WTC11 (cell line): ENCODE results near the gene GJC1. TPM values are rescaled to one million over a fixed set of nuclear protein-coding genes. Genes with fewer than 3 reads are reported as not detected.

Experiments used
- ESRRA ChIP-seq: sonication (generic); formaldehyde crosslinking; IDR thresholded peaks from 2 replicates; pipeline ENCODE4 v1.8.1; 2022; ENCODE audit warnings: mild to moderate bottlenecking, missing genetic modification reagents, borderline replicate concordance
- ETV6 ChIP-seq: sonication (generic); formaldehyde crosslinking; IDR thresholded peaks from 2 replicates; pipeline ENCODE4 v1.8.1; 2022; ENCODE audit warnings: mild to moderate bottlenecking, missing genetic modification reagents
- FOXK1 ChIP-seq: sonication (generic); formaldehyde crosslinking; IDR thresholded peaks from 2 replicates; pipeline ENCODE4 v1.8.0; 2022; ENCODE audit warnings: mild to moderate bottlenecking, moderate library complexity, missing genetic modification reagents
- FOXP1 ChIP-seq: sonication (generic); formaldehyde crosslinking; IDR thresholded peaks from 2 replicates; pipeline ENCODE4 v1.8.0; 2022; ENCODE audit warnings: missing genetic modification reagents, mild to moderate bottlenecking, moderate library complexity, borderline replicate concordance
- IRF2 ChIP-seq: sonication (generic); formaldehyde crosslinking; IDR thresholded peaks from 2 replicates; pipeline ENCODE4 v1.8.0; 2022; ENCODE audit warnings: low read depth, missing genetic modification reagents, borderline replicate concordance
- JUN ChIP-seq: sonication (generic); formaldehyde crosslinking; IDR thresholded peaks from 2 replicates; pipeline ENCODE4 v1.8.0; 2023; ENCODE audit warnings: mild to moderate bottlenecking, missing genetic modification reagents
- MYBL2 ChIP-seq: sonication (generic); formaldehyde crosslinking; IDR thresholded peaks from 2 replicates; pipeline ENCODE4 v1.8.1; 2023; ENCODE audit warnings: mild to moderate bottlenecking, moderate library complexity, missing genetic modification reagents
- NFATC4 ChIP-seq: fragments of 250-450 bp; sonication (Bioruptor Pico); IDR thresholded peaks from 2 replicates; pipeline ENCODE4 v1.9.0; 2021; ENCODE audit warnings: mild to moderate bottlenecking
- RELA ChIP-seq: sonication (generic); formaldehyde crosslinking; IDR thresholded peaks from 2 replicates; pipeline ENCODE4 v1.8.1; 2022; ENCODE audit warnings: missing genetic modification reagents, mild to moderate bottlenecking, borderline replicate concordance
- SMAD3 ChIP-seq: sonication (generic); formaldehyde crosslinking; IDR thresholded peaks from 2 replicates; pipeline ENCODE4 v1.8.0; 2022; ENCODE audit warnings: missing genetic modification reagents, mild to moderate bottlenecking, borderline replicate concordance
- TEAD1 ChIP-seq: sonication (generic); formaldehyde crosslinking; IDR thresholded peaks from 2 replicates; pipeline ENCODE4 v1.8.0; 2022; ENCODE audit warnings: mild to moderate bottlenecking, missing genetic modification reagents
- ZBTB21 ChIP-seq: sonication (generic); formaldehyde crosslinking; IDR thresholded peaks from 2 replicates; pipeline ENCODE4 v1.8.1; 2023; ENCODE audit warnings: mild to moderate bottlenecking, missing genetic modification reagents, borderline replicate concordance
- ZNF138 ChIP-seq: sonication (generic); formaldehyde crosslinking; conservative IDR thresholded peaks from 2 replicates; pipeline ENCODE4 v1.8.1; 2022; ENCODE audit warnings: mild to moderate bottlenecking, moderate library complexity, missing genetic modification reagents
- total RNA-seq: library from RNA; stranded (reverse); gene quantifications from 3 replicates; pipeline ENCODE4 v1.2.3, GENCODE V29; 2021
- TF ChIP-seq, protein P1 (sequence below): fragments of 250-450 bp; sonication (Bioruptor Pico); IDR thresholded peaks from 2 replicates; pipeline ENCODE4 v1.9.0; 2021; ENCODE audit warnings: mild to moderate bottlenecking, borderline replicate concordance
- TF ChIP-seq, protein P2 (sequence below): sonication (generic); formaldehyde crosslinking; IDR thresholded peaks from 2 replicates; pipeline ENCODE4 v1.8.0; 2022; ENCODE audit warnings: mild to moderate bottlenecking, missing genetic modification reagents
- TF ChIP-seq, protein P3 (sequence below): sonication (generic); formaldehyde crosslinking; IDR thresholded peaks from 2 replicates; pipeline ENCODE4 v1.8.0; 2022; ENCODE audit warnings: mild to moderate bottlenecking, missing genetic modification reagents
- TF ChIP-seq, protein P4 (sequence below): sonication (generic); formaldehyde crosslinking; IDR thresholded peaks from 2 replicates; pipeline ENCODE4 v1.8.1; 2022; ENCODE audit warnings: low read depth, missing genetic modification reagents, borderline replicate concordance
- TF ChIP-seq, protein P5 (sequence below): sonication (generic); formaldehyde crosslinking; IDR thresholded peaks from 2 replicates; pipeline ENCODE4 v1.8.0; 2023; ENCODE audit warnings: missing genetic modification reagents

GJC1 gene
- total RNA-seq, 1 experiment from 2014 or later, result 104 TPM

DNA sequence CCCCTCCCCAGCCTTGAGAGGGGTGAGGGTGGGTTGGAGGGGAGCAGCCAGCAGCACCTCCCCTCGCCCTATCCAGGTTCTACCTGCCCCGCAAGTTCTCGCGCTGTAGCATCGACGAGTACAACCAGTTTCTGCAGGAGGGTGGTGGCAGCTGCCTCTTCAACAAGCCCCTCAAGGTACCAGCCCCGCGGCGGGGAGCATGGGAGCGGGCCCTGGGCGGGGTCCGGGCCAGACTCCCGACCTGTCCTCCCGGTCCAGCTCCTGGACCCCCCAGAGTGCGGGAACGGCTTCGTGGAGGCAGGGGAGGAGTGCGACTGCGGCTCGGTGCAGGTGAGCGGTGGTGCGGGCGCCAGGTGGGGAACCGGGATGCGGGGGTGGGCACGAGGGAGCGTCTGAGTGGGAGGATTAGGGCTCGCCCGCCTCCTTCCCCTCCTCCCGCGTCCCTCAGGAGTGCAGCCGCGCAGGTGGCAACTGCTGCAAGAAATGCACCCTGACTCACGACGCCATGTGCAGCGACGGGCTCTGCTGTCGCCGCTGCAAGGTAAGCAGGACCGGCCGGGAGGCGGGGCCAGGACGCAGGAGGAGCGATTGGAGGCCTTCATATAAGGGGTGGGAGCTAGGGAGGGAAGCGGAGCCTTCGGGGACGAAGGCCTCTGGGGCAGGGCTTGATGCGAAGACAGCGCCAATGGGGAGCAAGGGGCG is 54.8 kb downstream of the GJC1 start (continued):
- peak; percentile 45; the same call in 1 of the 2 replicates for TF ChIP-seq SMAD3
- no peak for TF ChIP-seq ESRRA (CRISPR knock-in tag)
- TF ChIP-seq FOXK1 (CRISPR knock-in tag), result 0 out of 2 replicates have a peak, but pooled peaks have one; percentile 15
- TF ChIP-seq TEAD1 (CRISPR knock-in tag), result peak; percentile 88
- TF ChIP-seq ETV6, result 0 out of 2 replicates have a peak, but pooled peaks have one; percentile 13
- TF ChIP-seq, protein P1, sequence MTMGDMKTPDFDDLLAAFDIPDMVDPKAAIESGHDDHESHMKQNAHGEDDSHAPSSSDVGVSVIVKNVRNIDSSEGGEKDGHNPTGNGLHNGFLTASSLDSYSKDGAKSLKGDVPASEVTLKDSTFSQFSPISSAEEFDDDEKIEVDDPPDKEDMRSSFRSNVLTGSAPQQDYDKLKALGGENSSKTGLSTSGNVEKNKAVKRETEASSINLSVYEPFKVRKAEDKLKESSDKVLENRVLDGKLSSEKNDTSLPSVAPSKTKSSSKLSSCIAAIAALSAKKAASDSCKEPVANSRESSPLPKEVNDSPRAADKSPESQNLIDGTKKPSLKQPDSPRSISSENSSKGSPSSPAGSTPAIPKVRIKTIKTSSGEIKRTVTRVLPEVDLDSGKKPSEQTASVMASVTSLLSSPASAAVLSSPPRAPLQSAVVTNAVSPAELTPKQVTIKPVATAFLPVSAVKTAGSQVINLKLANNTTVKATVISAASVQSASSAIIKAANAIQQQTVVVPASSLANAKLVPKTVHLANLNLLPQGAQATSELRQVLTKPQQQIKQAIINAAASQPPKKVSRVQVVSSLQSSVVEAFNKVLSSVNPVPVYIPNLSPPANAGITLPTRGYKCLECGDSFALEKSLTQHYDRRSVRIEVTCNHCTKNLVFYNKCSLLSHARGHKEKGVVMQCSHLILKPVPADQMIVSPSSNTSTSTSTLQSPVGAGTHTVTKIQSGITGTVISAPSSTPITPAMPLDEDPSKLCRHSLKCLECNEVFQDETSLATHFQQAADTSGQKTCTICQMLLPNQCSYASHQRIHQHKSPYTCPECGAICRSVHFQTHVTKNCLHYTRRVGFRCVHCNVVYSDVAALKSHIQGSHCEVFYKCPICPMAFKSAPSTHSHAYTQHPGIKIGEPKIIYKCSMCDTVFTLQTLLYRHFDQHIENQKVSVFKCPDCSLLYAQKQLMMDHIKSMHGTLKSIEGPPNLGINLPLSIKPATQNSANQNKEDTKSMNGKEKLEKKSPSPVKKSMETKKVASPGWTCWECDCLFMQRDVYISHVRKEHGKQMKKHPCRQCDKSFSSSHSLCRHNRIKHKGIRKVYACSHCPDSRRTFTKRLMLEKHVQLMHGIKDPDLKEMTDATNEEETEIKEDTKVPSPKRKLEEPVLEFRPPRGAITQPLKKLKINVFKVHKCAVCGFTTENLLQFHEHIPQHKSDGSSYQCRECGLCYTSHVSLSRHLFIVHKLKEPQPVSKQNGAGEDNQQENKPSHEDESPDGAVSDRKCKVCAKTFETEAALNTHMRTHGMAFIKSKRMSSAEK, result no peak
- no peak for TF ChIP-seq ZBTB21 (CRISPR knock-in tag)
- TF ChIP-seq, protein P2, sequence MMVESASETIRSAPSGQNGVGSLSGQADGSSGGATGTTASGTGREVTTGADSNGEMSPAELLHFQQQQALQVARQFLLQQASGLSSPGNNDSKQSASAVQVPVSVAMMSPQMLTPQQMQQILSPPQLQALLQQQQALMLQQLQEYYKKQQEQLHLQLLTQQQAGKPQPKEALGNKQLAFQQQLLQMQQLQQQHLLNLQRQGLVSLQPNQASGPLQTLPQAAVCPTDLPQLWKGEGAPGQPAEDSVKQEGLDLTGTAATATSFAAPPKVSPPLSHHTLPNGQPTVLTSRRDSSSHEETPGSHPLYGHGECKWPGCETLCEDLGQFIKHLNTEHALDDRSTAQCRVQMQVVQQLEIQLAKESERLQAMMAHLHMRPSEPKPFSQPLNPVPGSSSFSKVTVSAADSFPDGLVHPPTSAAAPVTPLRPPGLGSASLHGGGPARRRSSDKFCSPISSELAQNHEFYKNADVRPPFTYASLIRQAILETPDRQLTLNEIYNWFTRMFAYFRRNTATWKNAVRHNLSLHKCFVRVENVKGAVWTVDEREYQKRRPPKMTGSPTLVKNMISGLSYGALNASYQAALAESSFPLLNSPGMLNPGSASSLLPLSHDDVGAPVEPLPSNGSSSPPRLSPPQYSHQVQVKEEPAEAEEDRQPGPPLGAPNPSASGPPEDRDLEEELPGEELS, result 0 out of 2 replicates have a peak, but pooled peaks have one; percentile 35
- no peak for TF ChIP-seq IRF2 (CRISPR knock-in tag)
- TF ChIP-seq, protein P3, sequence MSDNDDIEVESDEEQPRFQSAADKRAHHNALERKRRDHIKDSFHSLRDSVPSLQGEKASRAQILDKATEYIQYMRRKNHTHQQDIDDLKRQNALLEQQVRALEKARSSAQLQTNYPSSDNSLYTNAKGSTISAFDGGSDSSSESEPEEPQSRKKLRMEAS, result peak; percentile 95
- TF ChIP-seq FOXP1 (CRISPR knock-in tag), result peak; percentile 70; the same call in 1 of the 2 replicates
- 0 out of 2 replicates have a peak, but pooled peaks have one; percentile 19 for TF ChIP-seq JUN (CRISPR knock-in tag)
- peak; percentile 59; the same call in 1 of the 2 replicates for TF ChIP-seq MYBL2 (CRISPR knock-in tag)
- TF ChIP-seq ZNF138 (CRISPR knock-in tag), result no peak
- no peak for TF ChIP-seq RELA
- TF ChIP-seq, protein P4, sequence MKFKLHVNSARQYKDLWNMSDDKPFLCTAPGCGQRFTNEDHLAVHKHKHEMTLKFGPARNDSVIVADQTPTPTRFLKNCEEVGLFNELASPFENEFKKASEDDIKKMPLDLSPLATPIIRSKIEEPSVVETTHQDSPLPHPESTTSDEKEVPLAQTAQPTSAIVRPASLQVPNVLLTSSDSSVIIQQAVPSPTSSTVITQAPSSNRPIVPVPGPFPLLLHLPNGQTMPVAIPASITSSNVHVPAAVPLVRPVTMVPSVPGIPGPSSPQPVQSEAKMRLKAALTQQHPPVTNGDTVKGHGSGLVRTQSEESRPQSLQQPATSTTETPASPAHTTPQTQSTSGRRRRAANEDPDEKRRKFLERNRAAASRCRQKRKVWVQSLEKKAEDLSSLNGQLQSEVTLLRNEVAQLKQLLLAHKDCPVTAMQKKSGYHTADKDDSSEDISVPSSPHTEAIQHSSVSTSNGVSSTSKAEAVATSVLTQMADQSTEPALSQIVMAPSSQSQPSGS, result no peak
- no peak for TF ChIP-seq NFATC4 (CRISPR knock-in tag)
- TF ChIP-seq, protein P5, sequence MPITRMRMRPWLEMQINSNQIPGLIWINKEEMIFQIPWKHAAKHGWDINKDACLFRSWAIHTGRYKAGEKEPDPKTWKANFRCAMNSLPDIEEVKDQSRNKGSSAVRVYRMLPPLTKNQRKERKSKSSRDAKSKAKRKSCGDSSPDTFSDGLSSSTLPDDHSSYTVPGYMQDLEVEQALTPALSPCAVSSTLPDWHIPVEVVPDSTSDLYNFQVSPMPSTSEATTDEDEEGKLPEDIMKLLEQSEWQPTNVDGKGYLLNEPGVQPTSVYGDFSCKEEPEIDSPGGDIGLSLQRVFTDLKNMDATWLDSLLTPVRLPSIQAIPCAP (CRISPR knock-in tag), result no peak
- TF ChIP-seq, all 79 proteins: peak for 17
